H1 (cell line): ENCODE results near the gene CAPS. TPM values are rescaled to one million over a fixed set of nuclear protein-coding genes. Genes with fewer than 3 reads are reported as not detected.

ENCODE experiments used
- CTCF ChIA-PET: fragments of 300-600 bp; sonication (Branson Sonifier 250); formaldehyde crosslinking; loops from one replicate; lab custom pipeline; 2021; ENCODE audit not compliant: partially characterized antibody; lab: Charles Lee
- POLR2A ChIA-PET: fragments of 300-600 bp; sonication (Branson Sonifier 250); formaldehyde crosslinking; loops from one replicate; lab custom pipeline; 2021; ENCODE audit warnings: inconsistent platforms; ENCODE audit not compliant: partially characterized antibody; lab: Charles Lee
- DNase-seq, 2 experiments: peaks; one replicate each; pipeline versions ENCODE4 v3.0.0 to v3.0.0-alpha.2; 2010 to 2022; ENCODE audit warnings: low spot score in 2 of 2, low read depth in 1 of 2, mixed read lengths in 1 of 2
- FAIRE-seq: peaks from 2 replicates; lab custom pipeline; 2011; peaks lifted over from hg19 to GRCh38; lab: Jason Lieb, UNC
- H2AFZ ChIP-seq: 2 replicates; pipeline ENCODE4 v1.8.1; 2012; ENCODE audit warnings: low read length, inconsistent platforms
- H2AK5ac ChIP-seq: 2 replicates; pipeline ENCODE4 v1.6.1; 2013; ENCODE audit warnings: low read depth, low read length
- H2BK120ac ChIP-seq: replicated peaks from 2 replicates; pipeline ENCODE3; 2013; ENCODE audit warnings: low read depth, low read length, inconsistent platforms
- H2BK12ac ChIP-seq: 2 replicates; pipeline ENCODE4 v1.6.1; 2013; ENCODE audit warnings: low read depth, low read length
- H2BK15ac ChIP-seq: 2 replicates; pipeline ENCODE4 v1.6.1; 2013; ENCODE audit warnings: low read length
- H2BK20ac ChIP-seq: 2 replicates; pipeline ENCODE4 v1.6.1; 2013; ENCODE audit warnings: low read length
- H2BK5ac ChIP-seq: 2 replicates; pipeline ENCODE4 v1.6.1; 2013; ENCODE audit warnings: low read depth, low read length
- H3K14ac ChIP-seq: 2 replicates; pipeline ENCODE4 v1.6.1; 2013; ENCODE audit warnings: inconsistent platforms; ENCODE audit not compliant: insufficient read length
- H3K18ac ChIP-seq: 2 replicates; pipeline ENCODE4 v1.6.1; 2013; ENCODE audit warnings: low read length; ENCODE audit errors: extremely low read depth
- H3K23ac ChIP-seq: 2 replicates; pipeline ENCODE4 v1.6.1; 2013; ENCODE audit warnings: inconsistent platforms; ENCODE audit not compliant: insufficient read length
- H3K23me2 ChIP-seq: 2 replicates; pipeline ENCODE4 v1.6.1; 2013; ENCODE audit warnings: low read depth, low read length
- H3K27ac ChIP-seq: 2 replicates; pipeline ENCODE4 v1.6.1; 2011; ENCODE audit warnings: low read depth, low read length, inconsistent platforms
- H3K27me3 ChIP-seq, 4 experiments: replicated peaks in 1 of 4; 1 replicate in 1 of 4; 2 replicates in 3 of 4; pipeline versions ENCODE4 v1.6.1 to v1.8.1; 2011 to 2013; ENCODE audit warnings: low read length in 3 of 4, mild to moderate bottlenecking in 3 of 4, inconsistent platforms in 2 of 4, mixed read lengths in 2 of 4, moderate library complexity in 1 of 4; ENCODE audit not compliant: control insufficient read depth in 3 of 4, insufficient read depth in 3 of 4; ENCODE audit errors: extremely low read depth in 1 of 4
- H3K36me3 ChIP-seq, 4 experiments: 2 replicates each; pipeline versions ENCODE4 v1.6.1 to v1.8.1; 2011 to 2013; ENCODE audit warnings: mild to moderate bottlenecking in 4 of 4, low read length in 3 of 4, moderate library complexity in 2 of 4, control low read depth in 1 of 4, inconsistent platforms in 1 of 4; ENCODE audit not compliant: insufficient read depth in 4 of 4, control insufficient read depth in 2 of 4
- H3K4ac ChIP-seq: replicated peaks from 2 replicates; pipeline ENCODE3; 2013; ENCODE audit warnings: low read length, low read depth, mixed read lengths, inconsistent platforms; ENCODE audit not compliant: insufficient read length
- H3K4me1 ChIP-seq, 4 experiments: replicated peaks in 1 of 4; 1 replicate in 1 of 4; 2 replicates in 3 of 4; pipeline versions ENCODE4 v1.6.1 to v1.8.1; 2011 to 2013; ENCODE audit warnings: low read length in 3 of 4, inconsistent platforms in 2 of 4, mixed read lengths in 1 of 4; ENCODE audit not compliant: insufficient read depth in 4 of 4, control insufficient read depth in 3 of 4
- H3K4me2 ChIP-seq, 2 experiments: 2 replicates each; pipeline versions ENCODE4 v1.6.1 to v1.8.1; 2011 to 2013; ENCODE audit warnings: low read depth in 2 of 2, low read length in 2 of 2, control low read depth in 1 of 2, inconsistent platforms in 1 of 2, mild to moderate bottlenecking in 1 of 2; ENCODE audit not compliant: insufficient read depth in 1 of 2
- H3K4me3 ChIP-seq, 4 experiments: fragments of 200-600, 300-600 bp in 1 of 4; sonication (generic), shearing (Covaris generic), sonication (Bioruptor Twin) in 1 of 4; 2 replicates each; pipeline versions ENCODE4 v1.5.1 to v1.8.1; 2011 to 2016; ENCODE audit warnings: low read length in 4 of 4, low read depth in 3 of 4, control low read depth in 2 of 4, inconsistent platforms in 2 of 4, mild to moderate bottlenecking in 2 of 4, mixed read lengths in 1 of 4, moderate library complexity in 1 of 4; ENCODE audit not compliant: insufficient read depth in 2 of 4; ENCODE audit errors: extremely low read depth in 1 of 4
- H3K56ac ChIP-seq: replicated peaks from 2 replicates; pipeline ENCODE3; 2013; ENCODE audit warnings: low read depth, mild to moderate bottlenecking, mixed read lengths, low read length, inconsistent platforms; ENCODE audit not compliant: insufficient read length
- H3K79me1 ChIP-seq: 2 replicates; pipeline ENCODE4 v1.6.1; 2013; ENCODE audit warnings: low read depth, low read length, control low read depth
- H3K79me2 ChIP-seq, 2 experiments: 2 replicates each; pipeline versions ENCODE4 v1.6.1 to v1.8.1; 2012 to 2013; ENCODE audit warnings: low read length in 2 of 2, mild to moderate bottlenecking in 2 of 2, inconsistent platforms in 1 of 2; ENCODE audit not compliant: insufficient read depth in 2 of 2, control insufficient read depth in 1 of 2
- H3K9ac ChIP-seq, 4 experiments: replicated peaks in 1 of 4; 1 replicate in 1 of 4; 2 replicates in 3 of 4; pipeline versions ENCODE4 v1.6.1 to v1.8.1; 2011 to 2013; ENCODE audit warnings: low read depth in 3 of 4, low read length in 3 of 4, control low read depth in 2 of 4, mild to moderate bottlenecking in 2 of 4, moderate library complexity in 2 of 4, inconsistent platforms in 1 of 4; ENCODE audit errors: extremely low read depth in 1 of 4
- H3K9me3 ChIP-seq, 2 experiments: 2 replicates each; pipeline versions ENCODE4 v1.6.1 to v1.8.1; 2012 to 2013; ENCODE audit warnings: mild to moderate bottlenecking in 2 of 2, moderate library complexity in 2 of 2, control low read depth in 1 of 2, inconsistent platforms in 1 of 2, low read depth in 1 of 2, low read length in 1 of 2, mixed read lengths in 1 of 2; ENCODE audit not compliant: insufficient read depth in 2 of 2
- H4K20me1 ChIP-seq, 2 experiments: replicated peaks in 1 of 2; 2 replicates each; pipeline versions ENCODE3 to v1.8.1; 2011 to 2013; ENCODE audit warnings: inconsistent platforms in 2 of 2, low read length in 2 of 2, mild to moderate bottlenecking in 1 of 2; ENCODE audit not compliant: insufficient read depth in 2 of 2, control insufficient read depth in 1 of 2
- H4K5ac ChIP-seq: 2 replicates; pipeline ENCODE4 v1.6.1; 2013; ENCODE audit warnings: low read length, low read depth, mixed read lengths, inconsistent platforms; ENCODE audit not compliant: insufficient read length
- H4K8ac ChIP-seq: 2 replicates; pipeline ENCODE4 v1.8.0; 2013; ENCODE audit warnings: mild to moderate bottlenecking, moderate library complexity, low read length, inconsistent platforms; ENCODE audit not compliant: insufficient read depth; ENCODE audit errors: extremely low read depth
- H4K91ac ChIP-seq: replicated peaks from 2 replicates; pipeline ENCODE3; 2013; ENCODE audit warnings: low read length, mixed read lengths, inconsistent platforms; ENCODE audit not compliant: insufficient read length
- CHD2 ChIP-seq: IDR thresholded peaks from 2 replicates; pipeline ENCODE4 v1.6.1; 2012; ENCODE audit warnings: low read length, improper control_type of control experiment
- KDM1A ChIP-seq: fragments of 200-600, 300-600 bp; sonication (generic); IDR thresholded peaks from 2 replicates; pipeline ENCODE4 v1.7.1; 2016; ENCODE audit warnings: mild to moderate bottlenecking, low read length, borderline replicate concordance
- KDM4A ChIP-seq: IDR thresholded peaks from one replicate; pipeline ENCODE4 v1.7.1; 2012; ENCODE audit warnings: low read depth, mild to moderate bottlenecking, moderate library complexity, low read length, inconsistent platforms; ENCODE audit not compliant: severe bottlenecking
- NANOG ChIP-seq: IDR thresholded peaks from 2 replicates; pipeline ENCODE4 v1.6.1; 2011; ENCODE audit warnings: low read length, low read depth, mild to moderate bottlenecking, inconsistent platforms; ENCODE audit not compliant: insufficient read depth, poor library complexity, severe bottlenecking
- POLR2AphosphoS5 ChIP-seq: IDR thresholded peaks from 2 replicates; pipeline ENCODE4 v1.6.1; 2011; ENCODE audit warnings: low read depth, low read length
- RBBP5 ChIP-seq: IDR thresholded peaks from 2 replicates; pipeline ENCODE4 v1.7.1; 2012; ENCODE audit warnings: low read depth, mild to moderate bottlenecking, inconsistent platforms, low read length, moderate library complexity, borderline replicate concordance
- SIN3A ChIP-seq, 2 experiments: IDR thresholded peaks in 1 of 2; conservative IDR thresholded peaks in 1 of 2; 2 replicates each; pipeline ENCODE4 v1.6.1; 2011 to 2012; ENCODE audit warnings: low read length in 2 of 2, improper control_type of control experiment in 1 of 2, low read depth in 1 of 2, mild to moderate bottlenecking in 1 of 2
- SP2 ChIP-seq: IDR thresholded peaks from 2 replicates; pipeline ENCODE4 v1.6.1; 2012; ENCODE audit warnings: mild to moderate bottlenecking, low read length, inconsistent platforms
- USF2 ChIP-seq: IDR thresholded peaks from 2 replicates; pipeline ENCODE4 v1.6.1; 2011; ENCODE audit warnings: low read length, improper control_type of control experiment
- ZNF274 ChIP-seq: IDR thresholded peaks from 2 replicates; pipeline ENCODE4 v1.7.0; 2012; ENCODE audit warnings: low read length, borderline replicate concordance; ENCODE audit errors: extremely low read depth
- WGBS, 2 experiments: shearing (Covaris generic) in 1 of 2; methylation state at CpG; one replicate each; pipeline versions ENCODE4 v1.1.6 to v1.1.7; 2013 to 2015; ENCODE audit warnings: low lambda C conversion rate in 2 of 2, mixed read lengths in 2 of 2, inconsistent platforms in 1 of 2, low coverage in 1 of 2, missing lambda C conversion rate in 1 of 2; ENCODE audit not compliant: insufficient replicate concordance in 2 of 2, insufficient coverage in 1 of 2, insufficient read length in 1 of 2; ENCODE audit errors: extremely low coverage in 1 of 2, missing lambda C conversion rate in 1 of 2; 5-methylcytosine and 5-hydroxymethylcytosine counted together
- polyA plus RNA-seq, 7 experiments: library from polyadenylated mRNA; depleted of rRNA in 3 of 7; stranded (reverse) in 5 of 7; unstranded in 2 of 7; fragments of >200 nt in 5 of 7; fragments of 200-250 nt in 2 of 7; gene quantifications; 1 replicate in 5 of 7; 2 replicates in 1 of 7; 4 replicates in 1 of 7; pipeline versions ENCODE4 v1.2.1 to v1.2.3, GENCODE V29; 2011 to 2013; ENCODE audit warnings: missing spikeins in 2 of 7, mixed read lengths in 2 of 7
- total RNA-seq: library from RNA; stranded (reverse); fragmentation: NEBNext Ultra II Directional; extraction: Animal tissue kit (Norgen Biotek cat#: 25700); gene quantifications from 2 replicates; pipeline ENCODE4 v1.2.1, GENCODE V29; 2021

Gene CAPS
- total and polyA plus RNA-seq, 2 of the 8 experiments (the other 6 are each of a cell fraction or from before 2014, with no cell fraction given): 2.1 to 2.4 TPM

- peaks cover 8 to 22% of the 10 kb centered on the region in 2 experiments for H4K20me1 ChIP-seq
- H2AFZ ChIP-seq: no peak overlapping the region
- H3K4me1 ChIP-seq: peaks cover 0 to 5% (median 0%) of the 10 kb centered on the region in 4 experiments; a peak in 3 of 7 replicates
- CTCF ChIA-PET: interaction anchor here (1.1 to 6.5 kb wide), 4 partner anchors 8 to 96 kb away, joined by 3 to 43 read pairs (median 12); partner anchors contain the start of gene NRTN
- H3K79me2 ChIP-seq: peaks cover 3 to 37% of the 10 kb centered on the region in 2 experiments; a peak in 3 of 4 replicates
- no peaks in the 10 kb centered on the region for H3K9me3 ChIP-seq
- no peak overlapping the region for H3K18ac ChIP-seq
- no peak overlapping the region for H3K27ac ChIP-seq
- peaks cover 7% of the 10 kb centered on the region for H3K23me2 ChIP-seq
- H3K14ac ChIP-seq: no peak overlapping the region
- no peak overlapping the region for H3K4me3 ChIP-seq
- no peaks in the 10 kb centered on the region for H3K27me3 ChIP-seq
- H3K4me2 ChIP-seq: no peak overlapping the region
- POLR2A ChIA-PET: interaction anchor here (0.6 to 6.1 kb wide), 5 partner anchors 8 to 374 kb away, joined by 3 to 49 read pairs (median 4); no protein-coding TSS in a partner anchor
- H4K8ac ChIP-seq: no peak overlapping the region
- H3K36me3 ChIP-seq: peaks cover 0 to 15% (median 8%) of the 10 kb centered on the region in 4 experiments; a peak in 5 of 8 replicates
- H3K56ac ChIP-seq: no peak overlapping the region
- H4K5ac ChIP-seq: no peak overlapping the region
- H2BK5ac ChIP-seq: no peak overlapping the region
- no peak overlapping the region for H4K91ac ChIP-seq
- FAIRE-seq (no peak), DNase-seq (no peak)
- H2BK15ac ChIP-seq: no peak overlapping the region
- WGBS, 2 experiments: 90% methylated on average over 13 of the region's 13 CpGs; no CpG with 5 or more reads in 1 of the 2 experiments
- H3K79me1 ChIP-seq: peaks cover 7% of the 10 kb centered on the region
- H3K23ac ChIP-seq: no peak overlapping the region
- no peak overlapping the region for H2BK20ac ChIP-seq
- no peak overlapping the region for H2AK5ac ChIP-seq
- H3K4ac ChIP-seq: no peak overlapping the region
- no peak overlapping the region for H3K9ac ChIP-seq
- no peak overlapping the region for H2BK12ac ChIP-seq
- no peak overlapping the region for H2BK120ac ChIP-seq
- TF ChIP-seq ZNF274 (no peak), KDM1A (no peak), USF2 (no peak), RBBP5 (no peak), POLR2AphosphoS5 (no peak), NANOG (no peak), CHD2 (no peak), KDM4A (no peak), SIN3A (conservative IDR thresholded peaks at IDR 0.05 in 1 of 2, IDR thresholded peaks at IDR 0.05 in 1 of 2; ENCODE audit: low read depth in 1 of 2, low read length in 2 of 2) (no peak), SP2 (no peak)
These were observed 14.1 kb upstream of the CAPS start for GRCh38 chr19:5899728-5900526.
